Spleen (tissue), 11 donors: ENCODE measurements around the gene PLS3. TPM values are rescaled to one million over a fixed set of nuclear protein-coding genes. Genes with fewer than 3 reads are reported as not detected.
A peak's percentile ranks its signal among the peaks of the same experiment; 100 is the strongest.

Source experiments
- DNase-seq: peaks from one replicate; pipeline ENCODE4 v3.0.0-alpha.2; 2020
- H3K27ac ChIP-seq, 8 donors: fragments of 200-600 bp; sonication (generic) in 7 of 8; 1 replicate in 4 of 8; 2 replicates in 4 of 8; pipeline versions ENCODE4 v1.5.0 to v1.8.0; 2016 to 2021; ENCODE audit warnings: inconsistent platforms in 4 of 8, mild to moderate bottlenecking in 4 of 8, moderate library complexity in 1 of 8
- H3K27me3 ChIP-seq, 7 donors: fragments of 200-600 bp; sonication (generic) in 6 of 7; replicated peaks in 1 of 7; 1 replicate in 4 of 7; 2 replicates in 3 of 7; pipeline versions ENCODE4 v1.5.0 to v1.8.0; 2016 to 2021; ENCODE audit warnings: inconsistent platforms in 3 of 7, mild to moderate bottlenecking in 1 of 7
- H3K36me3 ChIP-seq, 6 donors: fragments of 200-600 bp; sonication (generic) in 5 of 6; 1 replicate in 4 of 6; 2 replicates in 2 of 6; pipeline versions ENCODE4 v1.5.0 to v1.8.0; 2016 to 2021; ENCODE audit warnings: inconsistent platforms in 2 of 6
- H3K4me1 ChIP-seq, 6 donors: fragments of 200-600 bp; sonication (generic) in 5 of 6; 1 replicate in 3 of 6; 2 replicates in 3 of 6; pipeline versions ENCODE4 v1.5.0 to v1.8.0; 2016 to 2021; ENCODE audit warnings: inconsistent platforms in 3 of 6
- H3K4me3 ChIP-seq, 8 donors: fragments of 200-600 bp; sonication (generic) in 7 of 8; 1 replicate in 4 of 8; 2 replicates in 4 of 8; pipeline versions ENCODE4 v1.5.0 to v1.8.0; 2016 to 2021; ENCODE audit warnings: inconsistent platforms in 4 of 8, mild to moderate bottlenecking in 4 of 8, moderate library complexity in 2 of 8
- H3K9me3 ChIP-seq, 8 donors: fragments of 200-600 bp; sonication (generic) in 7 of 8; 1 replicate in 4 of 8; 2 replicates in 4 of 8; pipeline versions ENCODE4 v1.5.0 to v1.8.0; 2016 to 2021; ENCODE audit warnings: inconsistent platforms in 4 of 8
- CTCF ChIP-seq, 11 experiments: fragments of 200-600 bp in 7 of 11; fragments of 450-650 bp in 4 of 11; sonication (generic) in 4 of 11; IDR thresholded peaks in 8 of 11; conservative IDR thresholded peaks in 3 of 11; 1 replicate in 7 of 11; 2 replicates in 4 of 11; pipeline versions ENCODE4 v1.4.0 to v1.8.0; 2016 to 2021; ENCODE audit warnings: antibody characterized with exemption in 11 of 11, inconsistent platforms in 4 of 11, mild to moderate bottlenecking in 1 of 11
- POLR2A ChIP-seq, 3 donors: fragments of 450-650 bp; IDR thresholded peaks; one replicate each; pipeline ENCODE4 v1.5.1; 2017; ENCODE audit warnings: antibody characterized with exemption in 3 of 3, mild to moderate bottlenecking in 1 of 3
- POLR2AphosphoS5 ChIP-seq, 3 donors: sonication (generic); formaldehyde crosslinking; IDR thresholded peaks; one replicate each; pipeline ENCODE4 v1.5.1; 2017; ENCODE audit warnings: antibody characterized with exemption in 3 of 3
- WGBS, 5 donors: extraction: QIAGEN DNeasy Blood & Tissue Kit in 3 of 5; methylation state at CpG; one replicate each; pipeline versions ENCODE4 v1.1.5 to v1.1.7; 2013 to 2018; 5-methylcytosine and 5-hydroxymethylcytosine counted together
- intact Hi-C: fragments of 100-400 bp; cut with DNase I; formaldehyde crosslinking; loops from one replicate; pipeline ENCODE4 v1.15.0; 2023; ENCODE audit warnings: low total_unique reads
- polyA plus RNA-seq, 3 donors: library from polyadenylated mRNA; stranded (reverse); fragments of 200-250 nt; gene quantifications; one replicate each; pipeline ENCODE4 v1.2.1, GENCODE V29; 2013
- total RNA-seq, 7 donors: library from RNA; depleted of rRNA in 3 of 7; stranded (reverse); fragments of >200 nt in 3 of 7; fragmentation: NEBNext Ultra II Directional in 4 of 7; extraction: Animal tissue kit (Norgen Biotek cat#: 25700) in 4 of 7; gene quantifications; one replicate each; pipeline versions ENCODE4 v1.1.0 to v1.2.1, GENCODE V29; 2016 to 2021
- donor health status: healthy with polysubstance abuse.
- donor health status: DM: no; HTN: no; CAD: no; lungs with moderate emphysema.
- donor health status: DM: no; HTN: no; CAD: no.
- donor health status: Bipolar disorder and iron deficiency.
- donor health status: healthy.
- donor health status: DM: no; HTN: no; CAD: no.
- donor health status: DM: yes; HTN: yes; CAD: no.

The PLS3 gene
- total and polyA plus RNA-seq, 10 donors = 20.3 to 159 (median 105) TPM

DNA sequence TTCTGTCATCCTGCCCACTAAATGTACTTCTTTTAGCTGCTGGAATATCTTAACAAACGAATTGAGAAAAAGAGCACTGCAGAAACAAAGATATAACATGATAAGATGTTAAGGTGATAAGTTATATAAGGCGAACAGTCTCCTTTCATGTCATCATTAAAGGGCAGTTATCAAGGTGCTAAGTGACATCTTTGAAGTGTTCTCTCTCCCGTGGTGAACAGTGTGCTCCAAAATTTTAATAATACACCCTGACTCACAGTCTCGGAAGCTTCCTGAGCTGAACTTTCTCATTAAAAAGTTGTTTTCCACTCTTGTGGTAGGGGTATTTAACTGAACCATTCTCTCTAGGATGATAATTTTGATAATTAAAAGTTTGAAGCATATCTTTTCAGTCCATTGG, 61.6 kb downstream of the PLS3 start:
- peaks cover 0 to 9% (median 0%) of the 10 kb centered on the region in 7 donors for H3K27me3 ChIP-seq
- WGBS, 5 donors = 51 to 78% (median 74%) methylated on average over 4 of the region's 4 CpGs
- intact Hi-C loops = no loop called here
- H3K9me3 ChIP-seq = no peaks in the 10 kb centered on the region
- DNase-seq = no peak
- no peak overlapping the region for H3K4me3 ChIP-seq
- H3K27ac ChIP-seq = no peak overlapping the region
- no peaks in the 10 kb centered on the region for H3K4me1 ChIP-seq
- TF ChIP-seq CTCF (IDR thresholded peaks at IDR 0.05 in 8 of 11, conservative IDR thresholded peaks at IDR 0.05 in 3 of 11) = no peak
- no peak for TF ChIP-seq POLR2A (IDR thresholded peaks at IDR 0.05)
- no peak for TF ChIP-seq POLR2AphosphoS5 (IDR thresholded peaks at IDR 0.05)
- no peaks in the 10 kb centered on the region for H3K36me3 ChIP-seq

- no peak overlapping the region for H3K4me3 ChIP-seq
- no peaks in the 10 kb centered on the region for H3K9me3 ChIP-seq
- DNase-seq = no peak
- H3K27me3 ChIP-seq = peaks cover 0 to 5% (median 0%) of the 10 kb centered on the region in 7 donors
- TF ChIP-seq CTCF (IDR thresholded peaks at IDR 0.05 in 8 of 11, conservative IDR thresholded peaks at IDR 0.05 in 3 of 11) = no peak
- no peak for TF ChIP-seq POLR2A (IDR thresholded peaks at IDR 0.05)
- TF ChIP-seq POLR2AphosphoS5 (IDR thresholded peaks at IDR 0.05) = no peak
- no peaks in the 10 kb centered on the region for H3K36me3 ChIP-seq
- intact Hi-C loops = no loop called here
- peak overlapping the region in 1 of 8 donors; percentile 25 for H3K27ac ChIP-seq
- no peaks in the 10 kb centered on the region for H3K4me1 ChIP-seq
- WGBS, 5 donors = 70 to 100% (median 92%) methylated on average over 1 of the region's 1 CpG
Measured at GRCh38 chrX:115624916-115625315, 63.9 kb downstream of the PLS3 start.

- Histone ChIP-seq H3K4me1 (no peaks in the 10 kb centered on the region), H3K27ac (peak overlapping the region in 2 of 8 donors; percentile 18 to 25), H3K4me3 (no peak overlapping the region), H3K27me3 (peaks cover 0 to 5% (median 0%) of the 10 kb centered on the region in 7 donors), H3K36me3 (no peaks in the 10 kb centered on the region), H3K9me3 (no peaks in the 10 kb centered on the region)
- no peak for TF ChIP-seq POLR2A (IDR thresholded peaks at IDR 0.05)
- no peak for TF ChIP-seq POLR2AphosphoS5 (IDR thresholded peaks at IDR 0.05)
- no peak for TF ChIP-seq CTCF (IDR thresholded peaks at IDR 0.05 in 8 of 11, conservative IDR thresholded peaks at IDR 0.05 in 3 of 11)
- 55 to 87% (median 81%) methylated on average over 6 of the region's 6 CpGs for WGBS, 5 donors
- intact Hi-C loops = no loop called here
- no peak for DNase-seq
Measured at GRCh38 chrX:115625572-115626301, 64.8 kb downstream of the PLS3 start.

GRCh38 chrX:115630204-115630603, 69.2 kb downstream of the PLS3 start:
- Histone ChIP-seq H3K4me1 (no peaks in the 10 kb centered on the region), H3K27ac (no peak overlapping the region), H3K9me3 (no peaks in the 10 kb centered on the region), H3K36me3 (no peaks in the 10 kb centered on the region), H3K4me3 (no peak overlapping the region), H3K27me3 (peaks cover 0 to 6% (median 0%) of the 10 kb centered on the region in 7 donors)
- intact Hi-C loops = no loop called here
- DNase-seq = no peak
- WGBS, 5 donors = 83 to 97% (median 87%) methylated on average over 2 of the region's 2 CpGs
- no peak for TF ChIP-seq CTCF (IDR thresholded peaks at IDR 0.05 in 8 of 11, conservative IDR thresholded peaks at IDR 0.05 in 3 of 11)
